Measurements from ENCODE around the gene KHDC4.

KHDC4 gene

GRCh38 chr1:155975375-155976061, 41.3 kb upstream of the KHDC4 start:
- H3K4me3 Mint-ChIP-seq = peak overlapping the region; percentile 100
- H3K36me3 Mint-ChIP-seq = peaks cover 50% of the 10 kb centered on the region
- H3K9me3 Mint-ChIP-seq = no peaks in the 10 kb centered on the region
- CTCF ChIA-PET = interaction anchor here (1.0 to 12.7 kb wide), 6 partner anchors 9 to 91 kb away, joined by 3 to 98 read pairs (median 4); partner anchors contain the start of gene RXFP4
- no peaks in the 10 kb centered on the region for H3K27me3 Mint-ChIP-seq
- no peak for DNase-seq
- H3K4me1 Mint-ChIP-seq = peaks cover 68% of the 10 kb centered on the region
- H3K27ac Mint-ChIP-seq = peak overlapping the region; percentile 89

GRCh38 chr1:155974208-155975115, 40.2 kb upstream of the KHDC4 start:
- H3K27ac Mint-ChIP-seq = peak overlapping the region; percentile 89
- H3K27me3 Mint-ChIP-seq = no peaks in the 10 kb centered on the region
- CTCF ChIA-PET = interaction anchor here (0.7 to 12.7 kb wide), 7 partner anchors 8 to 189 kb away, joined by 3 to 98 read pairs (median 4); partner anchors contain the start of gene RXFP4
- H3K9me3 Mint-ChIP-seq = no peaks in the 10 kb centered on the region
- no peak for DNase-seq
- H3K4me3 Mint-ChIP-seq = peak overlapping the region; percentile 100
- peaks cover 61% of the 10 kb centered on the region for H3K36me3 Mint-ChIP-seq
- peaks cover 68% of the 10 kb centered on the region for H3K4me1 Mint-ChIP-seq

- H3K27me3 Mint-ChIP-seq = no peaks in the 10 kb centered on the region
- peaks cover 73% of the 10 kb centered on the region for H3K4me1 Mint-ChIP-seq
- H3K36me3 Mint-ChIP-seq = peaks cover 66% of the 10 kb centered on the region
- CTCF ChIA-PET = interaction anchor here (0.8 to 12.7 kb wide), 4 partner anchors 9 to 35 kb away, joined by 3 to 98 read pairs (median 22); partner anchors contain the start of gene RXFP4
- no peak overlapping the region for H3K27ac Mint-ChIP-seq
- H3K9me3 Mint-ChIP-seq = no peaks in the 10 kb centered on the region
- H3K4me3 Mint-ChIP-seq = peak overlapping the region; percentile 100
- no peak for DNase-seq
These were observed 39.5 kb upstream of the KHDC4 start for GRCh38 chr1:155973723-155974122.

GRCh38 chr1:155971910-155972809, 37.9 kb upstream of the KHDC4 start:
- CTCF ChIA-PET = no interaction called here
- Mint-ChIP-seq H3K4me3 (no peak overlapping the region), H3K4me1 (peaks cover 88% of the 10 kb centered on the region), H3K36me3 (peaks cover 76% of the 10 kb centered on the region), H3K27me3 (no peaks in the 10 kb centered on the region), H3K27ac (peak overlapping the region; percentile 72), H3K9me3 (no peaks in the 10 kb centered on the region)
- DNase-seq = no peak

GRCh38 chr1:155970531-155971167, 36.4 kb upstream of the KHDC4 start:
- peak overlapping the region; percentile 55 for H3K4me3 Mint-ChIP-seq
- no peaks in the 10 kb centered on the region for H3K9me3 Mint-ChIP-seq
- peaks cover 75% of the 10 kb centered on the region for H3K36me3 Mint-ChIP-seq
- DNase-seq = no peak
- peak overlapping the region; percentile 77 for H3K27ac Mint-ChIP-seq
- H3K27me3 Mint-ChIP-seq = no peaks in the 10 kb centered on the region
- H3K4me1 Mint-ChIP-seq = peaks cover 97% of the 10 kb centered on the region
- CTCF ChIA-PET = interaction anchor here (0.8 to 0.9 kb wide), 2 partner anchors 10 to 13 kb away, joined by 3 read pairs; no protein-coding TSS in a partner anchor

- Mint-ChIP-seq H3K9me3 (no peaks in the 10 kb centered on the region), H3K4me1 (peaks cover 89% of the 10 kb centered on the region), H3K27me3 (no peaks in the 10 kb centered on the region), H3K4me3 (no peak overlapping the region), H3K36me3 (peaks cover 73% of the 10 kb centered on the region), H3K27ac (peak overlapping the region; percentile 77)
- DNase-seq = no peak
- CTCF ChIA-PET = interaction anchor here (1.0 to 3.2 kb wide), 2 partner anchors 9 to 20 kb away, joined by 3 to 22 read pairs; partner anchors contain the start of gene ARHGEF2
These were observed 35.2 kb upstream of the KHDC4 start for GRCh38 chr1:155969377-155969791.

GRCh38 chr1:155968670-155969069, 34.5 kb upstream of the KHDC4 start:
- Mint-ChIP-seq H3K4me3 (peak overlapping the region; percentile 19), H3K27me3 (no peaks in the 10 kb centered on the region), H3K9me3 (no peaks in the 10 kb centered on the region), H3K4me1 (peaks cover 83% of the 10 kb centered on the region), H3K27ac (peak overlapping the region; percentile 89), H3K36me3 (peaks cover 73% of the 10 kb centered on the region)
- no peak for DNase-seq
- CTCF ChIA-PET = interaction anchor here (1.0 to 3.2 kb wide), 4 partner anchors 9 to 31 kb away, joined by 3 to 22 read pairs (median 10); partner anchors contain the start of gene ARHGEF2

- Mint-ChIP-seq H3K36me3 (peaks cover 68% of the 10 kb centered on the region), H3K4me3 (peak overlapping the region; percentile 63), H3K4me1 (peaks cover 77% of the 10 kb centered on the region), H3K9me3 (no peaks in the 10 kb centered on the region), H3K27ac (peak overlapping the region; percentile 89), H3K27me3 (no peaks in the 10 kb centered on the region)
- DNase-seq = no peak
- CTCF ChIA-PET = interaction anchor here (1.0 to 3.2 kb wide), 6 partner anchors 9 to 30 kb away, joined by 3 to 22 read pairs (median 3); partner anchors contain the start of gene ARHGEF2
These were observed 33.8 kb upstream of the KHDC4 start for GRCh38 chr1:155968051-155968400.

GRCh38 chr1:155967341-155968050, 33.3 kb upstream of the KHDC4 start:
- Mint-ChIP-seq H3K4me1 (peaks cover 77% of the 10 kb centered on the region), H3K4me3 (peak overlapping the region; percentile 63), H3K27ac (peak overlapping the region; percentile 89), H3K27me3 (no peaks in the 10 kb centered on the region), H3K9me3 (no peaks in the 10 kb centered on the region), H3K36me3 (peaks cover 68% of the 10 kb centered on the region)
- peak; percentile 60 for DNase-seq
- CTCF ChIA-PET = interaction anchor here (1.0 to 3.2 kb wide), 9 partner anchors 7 to 30 kb away, joined by 3 to 22 read pairs (median 3); partner anchors contain the start of gene ARHGEF2

- Mint-ChIP-seq H3K4me3 (peak overlapping the region; percentile 40), H3K27ac (peak overlapping the region; percentile 89), H3K9me3 (no peaks in the 10 kb centered on the region), H3K4me1 (peaks cover 77% of the 10 kb centered on the region), H3K27me3 (no peaks in the 10 kb centered on the region), H3K36me3 (peaks cover 70% of the 10 kb centered on the region)
- CTCF ChIA-PET = interaction anchor here (1.0 to 3.2 kb wide), 8 partner anchors 8 to 29 kb away, joined by 3 to 22 read pairs (median 4); partner anchors contain the start of gene ARHGEF2
- no peak for DNase-seq
These were observed 32.5 kb upstream of the KHDC4 start for GRCh38 chr1:155966750-155967149.

GRCh38 chr1:155966135-155966534, 31.9 kb upstream of the KHDC4 start:
- DNase-seq = no peak
- H3K27me3 Mint-ChIP-seq = no peaks in the 10 kb centered on the region
- no peaks in the 10 kb centered on the region for H3K9me3 Mint-ChIP-seq
- peaks cover 75% of the 10 kb centered on the region for H3K36me3 Mint-ChIP-seq
- CTCF ChIA-PET = interaction anchor here (1.0 to 1.6 kb wide), 6 partner anchors 9 to 46 kb away, joined by 3 to 5 read pairs (median 4); partner anchors contain the start of gene ARHGEF2
- H3K27ac Mint-ChIP-seq = peak overlapping the region; percentile 89
- H3K4me1 Mint-ChIP-seq = peaks cover 75% of the 10 kb centered on the region
- no peak overlapping the region for H3K4me3 Mint-ChIP-seq

GRCh38 chr1:155964193-155964592, 30.0 kb upstream of the KHDC4 start:
- CTCF ChIA-PET = no interaction called here
- Mint-ChIP-seq H3K36me3 (peaks cover 78% of the 10 kb centered on the region), H3K27me3 (no peaks in the 10 kb centered on the region), H3K9me3 (no peaks in the 10 kb centered on the region), H3K4me3 (no peak overlapping the region), H3K4me1 (peaks cover 65% of the 10 kb centered on the region), H3K27ac (peak overlapping the region; percentile 43)
- no peak for DNase-seq
